ENCODE results near the gene LETMD1.
"Not testable (repeated sequence)": the region's sequence is repeated elsewhere in the genome, so short reads cannot be mapped to it uniquely, and the experiment has no call there.

Gene LETMD1

GRCh38 chr12:51078346-51078745, 30.2 kb downstream of the LETMD1 start:
- DNase-seq = not testable (repeated sequence)

- not testable (repeated sequence) for DNase-seq
Observed at GRCh38 chr12:51078866-51079265, 30.7 kb downstream of the LETMD1 start.

- no peak for DNase-seq
Observed at GRCh38 chr12:51080136-51080535, 32.0 kb downstream of the LETMD1 start.

- DNase-seq = no peak
Observed at GRCh38 chr12:51081421-51081820, 33.3 kb downstream of the LETMD1 start.

- peak; percentile 21 for DNase-seq
Observed at GRCh38 chr12:51082561-51083125, 34.5 kb downstream of the LETMD1 start.

GRCh38 chr12:51083126-51083833, 35.2 kb downstream of the LETMD1 start, which contains the start of gene CSRNP2:
CSRNP2 (minus strand) TSS chr12:51083596; CDS start chr12:51076561, 7,035 bp downstream.
- peak; percentile 97 for DNase-seq

GRCh38 chr12:51085757-51086156, 37.6 kb downstream of the LETMD1 start:
- DNase-seq = no peak

- no peak for DNase-seq
Observed at GRCh38 chr12:51086933-51087332, 38.8 kb downstream of the LETMD1 start.

GRCh38 chr12:51087818-51088217, 39.7 kb downstream of the LETMD1 start:
- DNase-seq = no peak

- DNase-seq = no peak
Observed at GRCh38 chr12:51090705-51091229, 42.6 kb downstream of the LETMD1 start.

- DNase-seq = no peak
Observed at GRCh38 chr12:51098611-51099010, 50.5 kb downstream of the LETMD1 start.

- no peak for DNase-seq
Observed at GRCh38 chr12:51103977-51104376, 55.9 kb downstream of the LETMD1 start.

GRCh38 chr12:51108136-51108535, 60.0 kb downstream of the LETMD1 start:
- DNase-seq = no peak
